Central memory CD8-positive, alpha-beta T cell (primary cell): ENCODE results near the gene PTPRN.
"Not testable (repeated sequence)": the region's sequence is repeated elsewhere in the genome, so short reads cannot be mapped to it uniquely, and the experiment has no call there.

Experiments
- ATAC-seq: fragments of 150-1000 bp; cut with Tn5 transposase; replicated peaks from 2 replicates; pipeline ENCODE4 v1.10.0; 2022; ENCODE audit warnings: mild to moderate bottlenecking, moderate FRiP score, moderate number of reproducible peaks; ENCODE audit not compliant: poor library complexity, severe bottlenecking; ENCODE audit errors: extremely low read depth
- DNase-seq, 2 donors: peaks; one replicate each; pipeline ENCODE4 v3.0.0; 2021; ENCODE audit warnings: low spot score in 2 of 2
- H3K27ac Mint-ChIP-seq: one replicate; pipeline ENCODE4 v1.8.0; 2022; ENCODE audit warnings: low read depth, mild to moderate bottlenecking, moderate library complexity, mixed read lengths
- H3K27me3 Mint-ChIP-seq: one replicate; pipeline ENCODE4 v1.8.0; 2022; ENCODE audit warnings: mixed read lengths
- H3K36me3 Mint-ChIP-seq: one replicate; pipeline ENCODE4 v1.8.0; 2022; ENCODE audit warnings: mild to moderate bottlenecking, moderate library complexity, mixed read lengths; ENCODE audit not compliant: insufficient read depth
- H3K4me1 Mint-ChIP-seq: one replicate; pipeline ENCODE4 v1.8.0; 2022; ENCODE audit warnings: mixed read lengths
- H3K4me3 Mint-ChIP-seq: one replicate; pipeline ENCODE4 v1.8.0; 2022; ENCODE audit warnings: mild to moderate bottlenecking, moderate library complexity, mixed read lengths
- H3K9me3 Mint-ChIP-seq: one replicate; pipeline ENCODE4 v1.8.0; 2022; ENCODE audit warnings: mixed read lengths

The PTPRN gene

DNA sequence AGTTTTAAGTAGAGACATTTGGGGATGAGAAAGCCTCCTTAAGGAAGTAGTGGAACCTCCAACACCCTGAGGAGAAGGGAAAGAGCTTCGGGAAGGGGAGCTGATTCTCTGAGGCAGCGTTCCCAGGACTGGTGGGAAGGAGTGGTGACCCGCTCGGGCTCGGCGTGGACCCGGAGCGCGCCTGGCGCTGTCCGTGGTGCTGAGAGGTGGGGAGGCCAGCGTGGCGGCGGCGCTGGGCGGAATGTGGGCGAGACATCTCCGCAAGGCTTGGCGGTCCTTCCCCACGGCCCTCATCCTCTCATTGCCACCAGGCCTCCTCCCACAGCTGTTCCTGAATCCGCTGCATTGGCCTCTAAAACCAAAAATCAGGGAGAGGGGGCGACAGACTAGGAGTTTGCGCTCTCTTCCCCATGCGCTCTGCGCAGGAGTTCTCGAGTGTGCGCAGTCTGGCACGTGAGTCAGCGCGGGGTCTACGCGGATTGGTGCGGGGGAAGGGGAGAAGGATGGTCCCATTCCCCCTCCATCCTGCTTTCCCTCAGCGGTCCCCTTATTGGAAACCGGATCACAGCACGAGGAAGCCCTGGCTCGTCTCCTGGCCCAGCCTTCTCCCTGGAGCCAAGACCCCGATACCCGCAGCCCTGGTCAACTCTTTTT lies 22.5 kb upstream of the PTPRN start:
- ATAC-seq = no peak
- Mint-ChIP-seq H3K4me3 (no peak overlapping the region), H3K9me3 (peaks cover 18% of the 10 kb centered on the region), H3K4me1 (peaks cover 7% of the 10 kb centered on the region), H3K27me3 (peaks cover 91% of the 10 kb centered on the region), H3K27ac (no peak overlapping the region), H3K36me3 (peaks cover 6% of the 10 kb centered on the region)
- no peak for DNase-seq

DNA sequence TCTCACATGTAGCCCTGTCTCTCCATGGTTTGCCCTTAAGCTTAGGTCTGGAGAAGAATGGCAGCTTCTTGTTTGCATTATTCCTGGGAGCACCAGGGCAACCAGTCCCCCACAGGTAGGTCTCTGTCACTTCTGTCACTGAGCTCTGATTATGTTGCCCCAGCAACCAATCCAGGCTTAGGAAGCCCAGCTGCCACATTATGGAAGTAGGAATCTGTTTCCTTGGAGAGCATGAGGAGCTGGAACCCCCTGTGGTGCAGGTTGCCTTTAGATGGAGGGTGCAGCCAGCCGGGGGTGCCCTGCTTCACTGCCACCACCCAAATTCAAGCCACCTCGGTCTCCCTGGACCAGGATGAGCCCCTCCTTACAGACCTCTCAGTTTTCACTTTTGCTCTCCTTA lies 18.5 kb upstream of the PTPRN start:
- no peak overlapping the region for H3K4me3 Mint-ChIP-seq
- H3K27ac Mint-ChIP-seq = no peak overlapping the region
- ATAC-seq (no peak), DNase-seq (no peak)
- peaks cover 5% of the 10 kb centered on the region for H3K36me3 Mint-ChIP-seq
- H3K4me1 Mint-ChIP-seq = peaks cover 7% of the 10 kb centered on the region
- peaks cover 86% of the 10 kb centered on the region for H3K27me3 Mint-ChIP-seq
- H3K9me3 Mint-ChIP-seq = peaks cover 6% of the 10 kb centered on the region

DNA sequence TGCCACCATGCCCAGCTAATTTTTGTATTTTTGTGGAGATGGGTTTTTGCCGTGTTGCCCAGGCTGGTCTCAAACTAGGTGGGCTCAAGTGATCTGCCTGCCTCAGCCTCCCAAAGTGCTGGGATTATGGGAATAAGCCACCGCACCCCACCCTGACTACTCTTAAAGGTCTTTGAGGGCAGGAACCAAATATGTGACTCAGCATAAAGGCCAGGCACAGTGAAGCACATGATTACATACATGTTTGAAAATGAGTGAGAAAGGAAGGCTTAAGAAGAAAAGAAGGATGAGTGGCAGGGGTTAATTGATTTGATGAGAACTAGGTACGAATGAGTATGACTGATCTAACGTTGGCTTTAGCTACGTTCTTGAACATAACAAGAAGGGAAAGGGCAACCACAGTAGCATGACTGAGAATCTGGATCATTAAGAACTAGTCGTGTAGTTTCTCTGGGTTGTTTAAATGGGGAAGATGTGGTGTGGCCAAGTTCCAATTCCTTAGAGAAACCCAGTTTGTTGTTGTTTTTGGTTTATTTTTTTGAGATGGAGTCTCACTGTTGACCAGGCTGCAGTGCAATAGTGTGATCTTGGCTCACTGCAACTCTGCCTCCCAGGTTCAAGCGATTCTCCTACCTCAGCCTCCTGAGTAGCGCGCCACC lies 16.6 kb upstream of the PTPRN start:
- peaks cover 3% of the 10 kb centered on the region for H3K36me3 Mint-ChIP-seq
- no peaks in the 10 kb centered on the region for H3K9me3 Mint-ChIP-seq
- DNase-seq = no peak
- ATAC-seq = no peak
- no peak overlapping the region for H3K27ac Mint-ChIP-seq
- peaks cover 5% of the 10 kb centered on the region for H3K4me1 Mint-ChIP-seq
- peaks cover 82% of the 10 kb centered on the region for H3K27me3 Mint-ChIP-seq
- no peak overlapping the region for H3K4me3 Mint-ChIP-seq

DNA sequence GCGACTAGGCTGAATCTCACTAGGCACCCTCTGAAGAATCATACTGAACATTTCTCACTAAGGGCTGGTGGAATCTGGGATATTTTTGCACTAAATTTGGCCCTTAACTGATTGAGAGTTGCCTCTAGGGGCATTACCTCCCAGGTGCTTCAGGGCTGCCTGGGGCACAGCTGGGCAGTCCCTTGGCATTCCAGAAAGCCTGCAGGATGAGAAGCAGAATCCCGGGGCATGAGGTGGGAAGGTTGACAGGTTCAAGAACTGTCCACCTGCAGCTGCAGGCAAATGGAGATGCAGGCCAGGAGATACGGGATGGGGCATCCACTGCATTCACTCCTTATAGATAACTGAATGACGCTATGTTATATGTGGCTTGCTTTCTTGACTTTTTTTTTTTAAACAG lies 15.9 kb upstream of the PTPRN start:
- H3K27me3 Mint-ChIP-seq = peaks cover 76% of the 10 kb centered on the region
- H3K27ac Mint-ChIP-seq = no peak overlapping the region
- H3K4me3 Mint-ChIP-seq = no peak overlapping the region

DNA sequence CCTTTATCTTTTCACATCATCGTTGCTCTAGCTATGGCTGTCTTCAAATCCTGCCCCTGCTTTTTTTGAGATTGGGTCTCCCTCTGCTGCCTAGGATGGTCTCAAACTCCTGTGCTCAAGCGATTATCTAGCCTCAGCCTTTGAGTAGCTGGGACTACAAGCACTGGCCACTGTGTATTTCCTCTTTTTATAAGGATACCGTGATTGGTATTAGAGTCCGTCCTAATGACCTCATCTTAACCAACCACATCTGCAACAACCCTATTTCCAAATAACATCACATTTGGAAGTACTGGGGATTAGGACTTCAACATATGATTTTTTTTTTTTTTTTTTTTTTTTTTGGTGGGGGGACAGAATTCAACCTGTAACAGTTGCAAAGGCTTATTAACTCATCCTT lies 14.2 kb upstream of the PTPRN start:
- ATAC-seq = no peak
- Mint-ChIP-seq H3K9me3 (no peaks in the 10 kb centered on the region), H3K27ac (no peak overlapping the region), H3K36me3 (peaks cover 3% of the 10 kb centered on the region), H3K4me1 (peaks cover 5% of the 10 kb centered on the region), H3K4me3 (no peak overlapping the region), H3K27me3 (peaks cover 60% of the 10 kb centered on the region)
- DNase-seq = no peak

More for the DNA sequence above, 15.9 kb upstream of the PTPRN start:
- peaks cover 5% of the 10 kb centered on the region for H3K4me1 Mint-ChIP-seq
- peaks cover 3% of the 10 kb centered on the region for H3K36me3 Mint-ChIP-seq
- H3K9me3 Mint-ChIP-seq = no peaks in the 10 kb centered on the region
- ATAC-seq (no peak), DNase-seq (no peak)

DNA sequence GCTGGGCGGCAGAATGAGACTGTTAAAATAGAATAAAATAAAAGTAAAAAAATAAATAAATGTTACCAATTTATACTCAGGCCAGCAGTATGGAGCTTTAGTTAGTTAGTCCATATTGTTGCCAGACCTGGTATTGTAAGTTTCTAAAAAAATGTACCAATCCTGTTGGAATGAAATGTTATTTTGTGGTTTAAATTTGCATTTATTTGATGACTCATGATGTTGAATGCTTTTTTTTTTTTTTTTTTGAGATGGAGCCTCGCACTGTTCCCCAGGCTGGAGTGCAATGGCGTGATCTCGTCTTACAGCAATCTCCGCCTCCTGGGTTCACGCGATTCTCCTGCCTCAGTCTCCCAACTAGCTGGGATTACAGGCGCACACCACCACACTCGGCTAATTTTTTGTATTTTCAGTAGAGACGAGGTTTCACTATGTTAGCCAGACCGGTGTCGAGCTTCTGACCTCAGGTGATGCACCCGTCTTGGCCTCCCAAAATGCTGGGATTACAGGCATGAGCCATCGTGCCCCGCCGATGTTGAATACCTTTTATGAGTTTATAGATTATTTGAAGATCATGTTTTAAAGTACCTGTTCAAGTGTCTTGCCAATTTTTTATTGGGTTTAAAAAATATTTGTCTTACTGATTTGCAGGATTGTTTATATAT lies 5.7 kb upstream of the PTPRN start:
- Mint-ChIP-seq H3K27me3 (peaks cover 28% of the 10 kb centered on the region), H3K9me3 (no peaks in the 10 kb centered on the region), H3K4me3 (no peak overlapping the region), H3K4me1 (no peaks in the 10 kb centered on the region), H3K27ac (no peak overlapping the region), H3K36me3 (no peaks in the 10 kb centered on the region)
- ATAC-seq (no peak), DNase-seq (no peak)

DNA sequence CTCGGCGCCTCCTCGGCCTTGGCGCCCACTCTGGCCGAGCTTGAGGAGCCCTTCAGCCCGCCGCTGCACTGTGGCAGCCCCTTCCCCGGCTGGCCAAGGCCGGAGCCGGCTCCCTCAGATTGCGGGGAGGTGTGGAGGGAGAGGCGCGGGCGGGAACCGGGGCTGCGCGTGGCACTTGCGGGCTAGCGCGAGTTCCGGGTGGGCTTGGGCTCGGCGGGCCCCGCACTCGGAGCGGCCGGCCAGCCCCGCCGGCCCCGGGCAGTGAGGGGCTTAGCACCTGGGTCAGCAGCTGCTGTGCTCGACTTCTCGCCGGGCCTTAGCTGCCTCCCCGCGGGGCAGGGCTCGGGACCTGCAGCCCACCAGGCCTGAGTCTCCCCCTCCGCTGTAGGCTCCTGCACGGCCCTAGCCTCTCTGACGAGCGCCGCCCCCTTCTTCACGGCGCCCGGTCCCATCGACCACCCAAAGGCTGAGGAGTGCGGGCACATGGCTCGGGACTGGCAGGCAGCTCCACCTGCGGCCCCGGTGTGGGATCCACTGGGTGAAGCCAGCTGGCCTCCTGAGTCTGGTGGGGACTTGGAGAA lies 3.6 kb upstream of the PTPRN start:
- DNase-seq, ATAC-seq, H3K4me1 Mint-ChIP-seq, H3K36me3 Mint-ChIP-seq, H3K4me3 Mint-ChIP-seq, H3K9me3 Mint-ChIP-seq, H3K27ac Mint-ChIP-seq: not testable (repeated sequence)
- H3K27me3 Mint-ChIP-seq = peaks cover 41% of the 10 kb centered on the region

DNA sequence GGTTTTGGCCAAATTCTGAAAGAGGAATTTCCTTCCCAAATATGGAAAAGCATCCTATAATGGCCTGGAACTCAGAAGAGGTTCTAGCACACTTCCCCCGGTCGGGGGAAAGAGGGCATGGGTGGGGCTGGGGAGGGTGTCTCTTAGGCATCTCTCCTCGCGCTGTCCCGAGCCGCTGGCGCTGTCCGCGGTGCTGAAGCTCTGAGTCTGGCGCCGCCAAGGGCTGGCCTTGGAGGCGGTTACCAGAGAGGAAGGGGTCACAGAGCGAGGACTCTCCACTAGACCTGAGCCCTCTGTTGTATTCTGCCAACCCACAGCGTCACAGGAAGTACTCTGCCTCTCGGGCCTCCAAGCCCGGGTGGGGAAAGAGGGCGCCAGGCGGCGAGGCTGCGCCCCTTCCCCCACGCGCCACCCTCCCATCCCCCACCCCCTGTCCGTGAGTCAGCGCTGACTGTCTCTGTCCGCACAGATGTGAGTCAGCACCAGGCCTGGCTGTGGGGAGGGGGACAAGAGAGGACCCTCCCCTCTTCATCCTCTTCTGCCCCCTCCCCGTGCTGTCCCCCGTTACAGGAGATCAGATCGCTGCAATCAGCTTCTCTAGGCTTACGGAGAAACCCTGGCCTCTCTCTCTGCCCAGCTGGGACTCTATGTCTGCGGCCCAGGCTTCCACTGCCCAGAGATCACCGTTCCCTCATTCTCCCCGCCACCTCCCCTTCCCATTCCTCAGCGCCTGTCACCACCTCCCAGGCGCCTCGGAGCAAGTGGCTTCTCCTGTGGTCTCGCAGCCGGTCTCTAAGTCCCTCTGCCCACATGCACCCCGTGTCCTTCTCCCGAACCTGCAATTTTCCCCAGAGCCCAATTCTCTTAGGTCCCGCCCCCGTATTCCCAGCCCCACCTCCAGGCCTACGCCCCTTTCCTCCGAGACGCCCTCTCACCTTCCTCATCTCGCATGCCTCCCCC lies 779 bp downstream of the PTPRN start:
- no peaks in the 10 kb centered on the region for H3K4me1 Mint-ChIP-seq
- DNase-seq (peak; percentile 34 to 58), ATAC-seq (peak; percentile 49)
- no peak overlapping the region for H3K27ac Mint-ChIP-seq
- peaks cover 72% of the 10 kb centered on the region for H3K27me3 Mint-ChIP-seq
- H3K9me3 Mint-ChIP-seq = no peaks in the 10 kb centered on the region
- peaks cover 2% of the 10 kb centered on the region for H3K36me3 Mint-ChIP-seq
- no peak overlapping the region for H3K4me3 Mint-ChIP-seq

DNA sequence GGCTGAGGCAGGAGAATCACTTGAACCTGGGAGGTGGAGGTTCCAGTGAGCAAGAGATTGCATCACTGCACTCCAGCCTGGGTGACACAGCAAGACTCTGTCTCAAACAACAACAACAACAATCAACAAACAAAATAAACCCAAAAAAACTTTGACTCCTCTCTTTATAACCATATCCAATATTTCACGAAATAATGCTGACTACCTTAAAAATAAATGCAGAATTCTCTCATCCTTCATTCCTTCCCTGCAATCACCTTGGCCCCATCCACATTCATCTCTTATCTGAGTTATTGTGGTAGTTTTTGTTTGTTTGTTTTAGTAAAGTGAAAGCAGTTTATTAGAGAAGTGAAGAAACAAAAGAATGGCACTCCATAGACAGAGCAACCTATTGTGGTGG lies 3.2 kb downstream of the PTPRN start:
- Mint-ChIP-seq H3K4me3 (no peak overlapping the region), H3K4me1 (no peaks in the 10 kb centered on the region), H3K27me3 (peaks cover 89% of the 10 kb centered on the region), H3K36me3 (peaks cover 2% of the 10 kb centered on the region), H3K9me3 (no peaks in the 10 kb centered on the region), H3K27ac (no peak overlapping the region)
- DNase-seq (no peak), ATAC-seq (no peak)

DNA sequence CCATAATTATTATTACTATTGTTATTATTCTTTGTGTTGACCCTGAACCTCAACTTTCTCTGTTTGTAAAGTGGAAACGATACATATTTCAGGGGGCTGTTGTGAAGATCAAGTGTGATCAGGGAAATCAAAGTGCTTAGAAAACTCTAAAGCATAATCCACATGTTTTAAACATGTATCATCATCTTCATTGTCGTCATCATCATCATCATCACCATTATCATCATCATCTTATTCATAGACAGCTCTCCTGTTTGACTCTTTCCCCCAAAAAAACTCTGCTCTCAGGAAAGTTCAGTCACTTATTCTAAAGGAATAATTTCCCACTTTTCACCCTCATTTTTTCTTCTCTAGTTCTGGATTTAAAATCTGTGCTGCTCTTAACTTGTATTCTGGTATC lies 5.0 kb downstream of the PTPRN start:
- Mint-ChIP-seq H3K27me3 (peaks cover 84% of the 10 kb centered on the region), H3K4me1 (no peaks in the 10 kb centered on the region), H3K27ac (no peak overlapping the region), H3K36me3 (no peaks in the 10 kb centered on the region), H3K9me3 (no peaks in the 10 kb centered on the region), H3K4me3 (no peak overlapping the region)
- no peak for ATAC-seq
- no peak for DNase-seq

DNA sequence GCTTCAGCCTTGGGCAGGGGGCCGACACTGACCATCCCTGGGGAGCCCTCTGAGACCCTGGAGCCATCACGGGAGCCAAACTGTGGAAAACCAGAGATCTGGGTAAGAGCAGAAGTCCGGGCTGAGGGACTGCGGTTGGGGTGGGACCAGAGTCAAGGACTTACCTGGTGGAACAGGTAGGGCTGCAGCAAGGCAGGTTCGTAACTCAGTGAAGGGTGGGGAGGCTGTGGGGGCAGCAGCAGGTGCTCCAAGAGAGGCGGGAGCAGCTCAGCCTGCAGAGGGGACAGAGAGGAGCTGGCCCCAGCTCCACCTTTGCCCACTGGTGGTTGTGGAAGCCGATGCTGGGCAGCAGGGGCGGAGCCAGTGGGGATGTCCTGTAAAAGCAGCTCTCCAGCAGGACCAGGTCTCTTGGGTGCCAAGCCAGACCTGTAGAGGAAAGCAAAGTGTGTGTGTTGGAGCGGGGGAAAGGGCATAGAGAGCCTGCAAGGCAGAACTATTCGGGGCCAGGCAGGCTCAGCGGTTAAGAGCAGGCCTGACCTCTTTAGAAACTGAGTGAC lies 6.7 kb downstream of the PTPRN start:
- Mint-ChIP-seq H3K4me3 (no peak overlapping the region), H3K27ac (no peak overlapping the region), H3K27me3 (peaks cover 75% of the 10 kb centered on the region), H3K36me3 (peaks cover 3% of the 10 kb centered on the region), H3K4me1 (no peaks in the 10 kb centered on the region), H3K9me3 (no peaks in the 10 kb centered on the region)
- no peak for ATAC-seq
- no peak for DNase-seq

DNA sequence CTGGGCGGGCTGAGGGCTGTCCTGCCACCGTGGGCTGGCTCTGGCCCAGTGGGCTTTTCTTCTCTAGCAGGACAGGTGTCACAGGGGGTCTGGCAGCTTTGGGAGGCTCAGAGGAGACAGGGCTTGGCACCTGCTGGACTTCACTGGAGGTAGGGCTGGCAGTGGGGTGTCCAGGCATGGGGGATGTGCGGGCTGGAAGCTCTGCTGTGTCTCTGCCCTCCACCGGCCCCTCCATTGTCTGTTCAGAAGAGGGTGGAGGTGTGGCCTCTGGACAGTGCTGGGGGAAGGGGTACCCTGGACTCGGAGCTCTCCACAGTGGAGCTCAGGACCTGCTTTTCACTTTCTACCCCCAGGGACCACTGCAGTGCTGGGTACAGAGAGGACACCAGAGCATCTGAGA lies 9.2 kb downstream of the PTPRN start:
- H3K27ac Mint-ChIP-seq = no peak overlapping the region
- peaks cover 51% of the 10 kb centered on the region for H3K27me3 Mint-ChIP-seq

More for the DNA sequence above, 9.2 kb downstream of the PTPRN start:
- H3K4me1 Mint-ChIP-seq = peaks cover 10% of the 10 kb centered on the region
- DNase-seq (no peak), ATAC-seq (no peak)
- H3K9me3 Mint-ChIP-seq = no peaks in the 10 kb centered on the region
- H3K36me3 Mint-ChIP-seq = peaks cover 4% of the 10 kb centered on the region
- no peak overlapping the region for H3K4me3 Mint-ChIP-seq
